ENCODE results near the gene P4HB. TPM values are rescaled to one million over a fixed set of nuclear protein-coding genes. Genes with fewer than 3 reads are reported as not detected.
A peak's percentile ranks its signal among the peaks of the same experiment; 100 is the strongest.

P4HB gene
- total RNA-seq, 1 experiment from 2014 or later = 777 TPM

DNA sequence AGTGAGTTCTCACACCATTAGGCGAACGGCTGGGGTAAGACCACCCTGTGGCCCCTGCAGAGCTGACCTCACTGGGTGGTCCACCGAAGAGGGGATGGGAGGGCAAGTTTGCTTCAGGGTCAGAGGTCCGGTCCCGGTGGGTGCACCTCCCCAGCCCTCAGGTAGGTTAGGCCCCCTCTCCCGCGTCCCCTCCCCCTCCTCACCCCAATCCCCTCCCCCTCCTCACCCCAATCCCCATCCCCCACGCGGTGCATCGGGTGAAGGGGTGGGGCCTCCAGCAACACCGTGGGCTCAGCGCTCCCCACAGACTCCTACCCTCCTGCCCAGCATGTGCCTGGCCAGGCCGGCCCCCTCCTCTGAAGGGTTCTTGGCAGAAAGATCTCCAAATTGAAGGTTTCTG is 40.6 kb downstream of the P4HB start:
- BruUV-seq (replicated peaks) = no TSS peak
- intact Hi-C loops (cut with micrococcal nuclease; ENCODE audit: unreplicated experiment) = no loop called here
- TF ChIP-seq, protein P1, sequence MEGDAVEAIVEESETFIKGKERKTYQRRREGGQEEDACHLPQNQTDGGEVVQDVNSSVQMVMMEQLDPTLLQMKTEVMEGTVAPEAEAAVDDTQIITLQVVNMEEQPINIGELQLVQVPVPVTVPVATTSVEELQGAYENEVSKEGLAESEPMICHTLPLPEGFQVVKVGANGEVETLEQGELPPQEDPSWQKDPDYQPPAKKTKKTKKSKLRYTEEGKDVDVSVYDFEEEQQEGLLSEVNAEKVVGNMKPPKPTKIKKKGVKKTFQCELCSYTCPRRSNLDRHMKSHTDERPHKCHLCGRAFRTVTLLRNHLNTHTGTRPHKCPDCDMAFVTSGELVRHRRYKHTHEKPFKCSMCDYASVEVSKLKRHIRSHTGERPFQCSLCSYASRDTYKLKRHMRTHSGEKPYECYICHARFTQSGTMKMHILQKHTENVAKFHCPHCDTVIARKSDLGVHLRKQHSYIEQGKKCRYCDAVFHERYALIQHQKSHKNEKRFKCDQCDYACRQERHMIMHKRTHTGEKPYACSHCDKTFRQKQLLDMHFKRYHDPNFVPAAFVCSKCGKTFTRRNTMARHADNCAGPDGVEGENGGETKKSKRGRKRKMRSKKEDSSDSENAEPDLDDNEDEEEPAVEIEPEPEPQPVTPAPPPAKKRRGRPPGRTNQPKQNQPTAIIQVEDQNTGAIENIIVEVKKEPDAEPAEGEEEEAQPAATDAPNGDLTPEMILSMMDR (IDR thresholded peaks at IDR 0.05; ENCODE audit: unreplicated experiment) = no peak
- Mint-ChIP-seq H3K4me3 (ENCODE audit: low read depth, unreplicated experiment) (no peak overlapping the region), H3K36me3 (ENCODE audit: insufficient read depth, unreplicated experiment) (no peaks in the 10 kb centered on the region), H3K9me3 (ENCODE audit: low read depth, unreplicated experiment) (no peaks in the 10 kb centered on the region), H3K27me3 (ENCODE audit: unreplicated experiment) (peaks cover 16% of the 10 kb centered on the region), H3K27ac (ENCODE audit: unreplicated experiment) (no peak overlapping the region), H3K4me1 (ENCODE audit: low read depth, unreplicated experiment) (peaks cover 22% of the 10 kb centered on the region)
- no peak for DNase-seq
- CTCF ChIA-PET = interaction anchor here (0.6 to 0.7 kb wide), 2 partner anchors 13 to 72 kb away, joined by 4 to 6 read pairs; no protein-coding TSS in a partner anchor

DNA sequence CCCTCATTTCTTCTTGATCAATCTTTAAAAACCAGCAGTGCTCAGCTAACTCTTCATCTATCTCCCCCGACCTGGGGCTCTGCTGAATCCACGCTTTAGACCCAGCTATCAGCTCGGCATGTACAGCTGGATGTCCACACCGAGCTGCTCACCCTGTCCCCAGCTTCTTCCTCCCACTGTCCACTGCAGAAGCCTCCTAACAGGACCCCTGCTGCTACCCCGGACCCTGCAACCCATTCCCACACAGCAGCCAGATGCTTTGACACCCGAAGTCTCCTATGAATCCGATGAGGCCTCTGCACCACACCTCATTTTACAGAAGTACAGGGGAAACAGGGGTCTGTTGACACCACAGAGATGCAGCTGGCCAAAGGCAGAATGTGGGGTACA is 42.6 kb downstream of the P4HB start:
- intact Hi-C loops (cut with micrococcal nuclease; ENCODE audit: unreplicated experiment) = no loop called here
- DNase-seq = no peak
- Mint-ChIP-seq H3K27me3 (ENCODE audit: unreplicated experiment) (peaks cover 16% of the 10 kb centered on the region), H3K9me3 (ENCODE audit: low read depth, unreplicated experiment) (no peaks in the 10 kb centered on the region), H3K4me3 (ENCODE audit: low read depth, unreplicated experiment) (no peak overlapping the region), H3K4me1 (ENCODE audit: low read depth, unreplicated experiment) (peaks cover 22% of the 10 kb centered on the region), H3K36me3 (ENCODE audit: insufficient read depth, unreplicated experiment) (no peaks in the 10 kb centered on the region), H3K27ac (ENCODE audit: unreplicated experiment) (no peak overlapping the region)
- BruUV-seq (replicated peaks) = no TSS peak
- TF ChIP-seq, protein P1 (IDR thresholded peaks at IDR 0.05; ENCODE audit: unreplicated experiment) = no peak
- CTCF ChIA-PET = interaction anchor here (0.8 kb wide), 1 partner anchor 83 kb away, joined by 7 read pairs; no protein-coding TSS in a partner anchor

DNA sequence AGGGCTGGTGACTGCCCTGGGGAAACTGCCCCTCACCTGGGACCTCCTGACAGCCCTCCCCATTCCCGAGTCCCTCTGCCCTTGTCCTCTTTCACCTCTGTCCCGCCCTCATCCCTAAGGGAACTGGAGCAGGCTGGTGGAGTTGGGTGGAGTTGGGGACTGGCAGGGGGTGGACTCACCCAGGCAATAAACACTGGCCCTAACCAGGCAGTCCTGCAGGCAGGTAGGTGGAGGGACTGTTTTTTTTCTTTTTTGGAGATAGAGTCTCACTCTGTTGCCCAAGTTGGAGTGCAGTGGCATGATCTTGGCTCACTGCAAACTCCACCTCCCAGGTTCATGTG is 44.7 kb downstream of the P4HB start:
- H3K27ac Mint-ChIP-seq (ENCODE audit: unreplicated experiment) = no peak overlapping the region
- TF ChIP-seq, protein P1 (IDR thresholded peaks at IDR 0.05; ENCODE audit: unreplicated experiment) = no peak
- CTCF ChIA-PET = interaction anchor here (0.6 to 1.2 kb wide), 6 partner anchors 9 to 161 kb away, joined by 3 to 4 read pairs (median 4); partner anchors contain the start of genes MCRIP1 and SLC25A10
- H3K36me3 Mint-ChIP-seq (ENCODE audit: insufficient read depth, unreplicated experiment) = no peaks in the 10 kb centered on the region
- H3K27me3 Mint-ChIP-seq (ENCODE audit: unreplicated experiment) = peaks cover 21% of the 10 kb centered on the region
- intact Hi-C loops (cut with micrococcal nuclease; ENCODE audit: unreplicated experiment) = no loop called here
- no TSS peak for BruUV-seq (replicated peaks)
- DNase-seq = no peak
- no peak overlapping the region for H3K4me3 Mint-ChIP-seq (ENCODE audit: low read depth, unreplicated experiment)
- H3K4me1 Mint-ChIP-seq (ENCODE audit: low read depth, unreplicated experiment) = peaks cover 22% of the 10 kb centered on the region
- no peaks in the 10 kb centered on the region for H3K9me3 Mint-ChIP-seq (ENCODE audit: low read depth, unreplicated experiment)

DNA sequence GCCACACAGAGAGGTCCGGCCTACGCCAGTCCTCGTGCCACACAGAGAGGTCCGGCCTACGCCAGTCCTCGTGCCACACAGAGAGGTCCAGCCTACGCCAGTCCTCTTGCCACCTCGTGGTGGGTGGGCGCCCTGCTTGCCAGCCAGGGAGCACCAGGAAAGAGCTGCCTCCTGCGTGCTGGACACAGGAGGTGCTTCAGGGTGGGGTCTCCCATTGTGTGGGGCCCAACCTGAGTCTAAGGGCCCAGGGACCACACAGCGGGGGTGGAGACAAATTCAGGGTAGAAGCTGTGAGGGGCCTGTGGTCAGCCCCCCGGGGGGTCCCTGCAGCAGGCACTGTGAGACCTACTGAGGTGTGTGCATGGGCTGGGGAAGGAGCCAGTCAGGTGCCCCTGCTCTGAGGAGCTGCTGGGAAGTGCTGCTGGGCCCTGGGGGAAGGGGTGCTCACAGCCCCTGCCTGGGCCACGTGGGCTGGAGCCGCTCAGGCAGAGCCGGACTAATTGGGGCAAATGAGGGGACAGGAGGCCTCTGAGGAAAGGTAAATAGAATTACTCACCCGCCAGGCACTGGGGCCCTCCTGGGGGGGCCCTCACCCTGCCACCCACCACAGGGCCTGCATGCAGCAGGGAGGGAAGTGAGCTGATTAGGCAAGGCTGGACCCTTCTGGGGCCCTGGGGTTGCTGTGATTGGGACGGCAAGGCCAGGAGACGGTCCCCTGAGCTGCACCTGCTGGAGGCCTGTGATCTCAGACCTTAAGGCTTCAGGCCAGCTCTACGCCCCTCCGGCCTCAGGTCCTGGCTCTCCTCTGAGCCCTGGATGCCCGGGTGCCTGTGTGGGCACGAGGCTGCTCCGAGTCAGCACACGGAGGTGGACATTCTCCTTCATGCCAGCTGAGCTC is 45.3 kb downstream of the P4HB start:
- peak; percentile 72 for DNase-seq
- Mint-ChIP-seq H3K4me3 (ENCODE audit: low read depth, unreplicated experiment) (no peak overlapping the region), H3K36me3 (ENCODE audit: insufficient read depth, unreplicated experiment) (no peaks in the 10 kb centered on the region), H3K9me3 (ENCODE audit: low read depth, unreplicated experiment) (no peaks in the 10 kb centered on the region), H3K4me1 (ENCODE audit: low read depth, unreplicated experiment) (peaks cover 22% of the 10 kb centered on the region), H3K27me3 (ENCODE audit: unreplicated experiment) (peaks cover 27% of the 10 kb centered on the region), H3K27ac (ENCODE audit: unreplicated experiment) (no peak overlapping the region)
- intact Hi-C loops (cut with micrococcal nuclease; ENCODE audit: unreplicated experiment) = no loop called here
- TF ChIP-seq, protein P1 (IDR thresholded peaks at IDR 0.05; ENCODE audit: unreplicated experiment) = no peak
- CTCF ChIA-PET = interaction anchor here (0.6 to 1.2 kb wide), 7 partner anchors 8 to 161 kb away, joined by 3 to 6 read pairs (median 4); partner anchors contain the start of genes MCRIP1 and SLC25A10
- no TSS peak for BruUV-seq (replicated peaks)
